Coronary artery (tissue), 2 donors: ENCODE results near the gene KIF21B.

ENCODE experiments used
- DNase-seq: peaks from one replicate; pipeline ENCODE4 v3.0.0-alpha.2; 2017; ENCODE audit warnings: low spot score
- H3K27ac ChIP-seq, 2 donors: fragments of 200-600 bp; sonication (generic); one replicate each; pipeline ENCODE4 v1.5.1; 2016 to 2019
- H3K4me3 ChIP-seq: fragments of 200-600 bp; sonication (generic); 2 replicates; pipeline ENCODE4 v1.5.1; 2016; ENCODE audit warnings: mild to moderate bottlenecking, moderate library complexity
- TF ChIP-seq, protein P1 (sequence below): fragments of 200-600 bp; sonication (generic); IDR thresholded peaks from one replicate; pipeline ENCODE4 v1.5.1; 2019; ENCODE audit warnings: antibody characterized with exemption

The KIF21B gene

DNA sequence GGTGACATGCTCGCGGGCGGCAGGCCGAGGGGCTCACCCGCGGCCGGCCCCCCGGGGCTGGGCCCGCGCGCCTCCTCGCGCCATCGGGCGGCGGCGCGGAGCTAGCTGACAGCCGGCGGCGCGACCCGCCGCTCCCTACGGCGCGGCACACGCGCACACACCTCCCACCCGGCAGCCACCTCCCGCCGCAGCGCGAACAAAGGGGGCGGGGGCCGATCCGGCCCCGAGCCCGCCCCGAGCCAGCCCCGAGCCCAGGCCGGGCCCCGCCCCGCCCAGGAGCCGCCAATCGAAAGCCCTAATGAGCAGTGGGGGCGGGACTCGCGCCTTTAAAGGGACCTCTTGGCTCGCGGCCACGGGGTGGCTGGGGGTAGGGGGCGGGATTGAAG lies at the start of gene KIF21B:
Gene KIF21B (minus strand): TSS at position 198 of the 386 bp plus-strand sequence. CDS start 331 bp downstream, outside the sequence.
- TF ChIP-seq, protein P1, sequence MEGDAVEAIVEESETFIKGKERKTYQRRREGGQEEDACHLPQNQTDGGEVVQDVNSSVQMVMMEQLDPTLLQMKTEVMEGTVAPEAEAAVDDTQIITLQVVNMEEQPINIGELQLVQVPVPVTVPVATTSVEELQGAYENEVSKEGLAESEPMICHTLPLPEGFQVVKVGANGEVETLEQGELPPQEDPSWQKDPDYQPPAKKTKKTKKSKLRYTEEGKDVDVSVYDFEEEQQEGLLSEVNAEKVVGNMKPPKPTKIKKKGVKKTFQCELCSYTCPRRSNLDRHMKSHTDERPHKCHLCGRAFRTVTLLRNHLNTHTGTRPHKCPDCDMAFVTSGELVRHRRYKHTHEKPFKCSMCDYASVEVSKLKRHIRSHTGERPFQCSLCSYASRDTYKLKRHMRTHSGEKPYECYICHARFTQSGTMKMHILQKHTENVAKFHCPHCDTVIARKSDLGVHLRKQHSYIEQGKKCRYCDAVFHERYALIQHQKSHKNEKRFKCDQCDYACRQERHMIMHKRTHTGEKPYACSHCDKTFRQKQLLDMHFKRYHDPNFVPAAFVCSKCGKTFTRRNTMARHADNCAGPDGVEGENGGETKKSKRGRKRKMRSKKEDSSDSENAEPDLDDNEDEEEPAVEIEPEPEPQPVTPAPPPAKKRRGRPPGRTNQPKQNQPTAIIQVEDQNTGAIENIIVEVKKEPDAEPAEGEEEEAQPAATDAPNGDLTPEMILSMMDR = no peak
- no peak for DNase-seq
- peak within 1 kb of the TSS in 1 of 2 donors; percentile 1 for H3K27ac ChIP-seq
- peak within 1 kb of the TSS; percentile 69 for H3K4me3 ChIP-seq

DNA sequence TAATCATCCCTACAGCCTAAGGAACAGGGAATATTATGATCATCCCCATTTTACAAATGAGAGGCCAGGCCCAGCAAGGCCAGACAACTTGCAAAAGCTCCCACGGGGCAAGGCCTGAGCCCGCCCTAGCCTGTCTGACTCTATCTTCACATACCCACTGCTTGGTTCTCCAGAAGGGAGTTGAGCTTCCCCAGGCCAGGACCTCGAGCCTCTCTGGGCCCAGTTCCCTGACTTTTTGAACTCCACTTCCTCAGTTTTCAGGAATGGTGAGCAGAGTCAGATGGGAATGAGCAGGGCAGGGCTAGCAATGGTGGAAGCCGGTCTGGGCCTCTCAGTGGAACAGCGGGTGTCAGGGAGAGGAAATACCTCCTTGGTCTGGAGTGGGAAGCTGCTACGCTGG lies 49.4 kb upstream of the KIF21B start:
- H3K27ac ChIP-seq = no peak overlapping the region
- H3K4me3 ChIP-seq = no peak overlapping the region
- DNase-seq = no peak
- TF ChIP-seq, protein P1 = no peak

DNA sequence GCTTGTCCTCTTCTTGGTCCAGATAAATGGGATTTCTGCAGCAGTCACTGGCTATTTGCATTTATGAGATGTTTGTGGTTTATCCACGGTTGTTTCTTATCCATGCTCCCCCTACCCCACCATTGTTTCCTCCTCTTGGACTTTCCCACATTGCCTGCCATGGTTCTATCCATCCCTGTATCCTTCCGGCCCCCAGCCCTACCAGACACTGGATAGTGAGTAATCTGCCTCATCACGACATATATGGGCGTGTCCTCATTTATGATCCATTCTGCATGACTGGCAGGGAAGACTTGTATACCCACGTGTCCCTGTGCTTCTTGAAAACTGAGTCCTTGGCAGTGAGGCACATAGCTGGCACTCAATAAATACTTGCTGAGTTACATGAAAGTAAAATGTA lies 48.6 kb upstream of the KIF21B start:
- DNase-seq = no peak
- H3K27ac ChIP-seq = no peak overlapping the region
- TF ChIP-seq, protein P1 = no peak
- H3K4me3 ChIP-seq = no peak overlapping the region

DNA sequence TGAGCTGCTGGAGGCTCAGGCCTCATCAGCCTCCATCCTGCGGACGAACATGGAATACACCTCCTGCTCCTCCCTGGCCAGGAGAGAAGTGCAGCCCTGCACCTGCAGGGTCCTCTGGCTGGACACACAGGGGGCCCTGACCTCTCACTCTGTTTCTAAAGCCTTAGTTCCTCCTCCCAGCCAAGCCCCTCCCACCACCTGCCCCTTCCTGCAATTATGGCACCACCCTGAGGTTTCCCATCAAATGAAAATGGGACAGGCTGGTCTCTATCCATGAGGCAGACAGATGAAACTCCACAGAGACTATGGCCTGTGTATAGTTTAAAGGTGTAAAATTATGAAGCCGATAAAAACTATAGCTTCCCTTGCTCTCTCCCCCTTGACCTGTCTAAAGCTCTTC lies 46.1 kb upstream of the KIF21B start:
- no peak for DNase-seq
- Histone ChIP-seq H3K27ac (no peak overlapping the region), H3K4me3 (no peak overlapping the region)
- TF ChIP-seq, protein P1 = no peak

- TF ChIP-seq, protein P1 = no peak
- no peak for DNase-seq
- no peak overlapping the region for H3K4me3 ChIP-seq
- H3K27ac ChIP-seq = no peak overlapping the region
These were observed 45.5 kb upstream of the KIF21B start for GRCh38 chr1:201068976-201069375.

GRCh38 chr1:201066986-201067385 lies 43.5 kb upstream of the KIF21B start:
- no peak overlapping the region for H3K27ac ChIP-seq
- no peak for DNase-seq
- TF ChIP-seq, protein P1 = no peak

GRCh38 chr1:201065686-201066085 lies 42.2 kb upstream of the KIF21B start:
- DNase-seq = no peak
- TF ChIP-seq, protein P1 = no peak
- Histone ChIP-seq H3K4me3 (no peak overlapping the region), H3K27ac (no peak overlapping the region)

More at GRCh38 chr1:201066986-201067385, 43.5 kb upstream of the KIF21B start:
- no peak overlapping the region for H3K4me3 ChIP-seq
